ENCODE data around the gene KLHL11.

The KLHL11 gene

GRCh38 chr17:41901646-41902045 lies 36.4 kb upstream of the KLHL11 start:
- no peak for TF ChIP-seq CTCF (IDR thresholded peaks at IDR 0.05; ENCODE audit: insufficient read depth, low read depth, low read length, missing control alignments)
- no peak overlapping the region for H3K4me3 ChIP-seq (ENCODE audit: low read depth, low read length)
- DNase-seq (ENCODE audit: low read depth) = no peak

GRCh38 chr17:41896726-41897125 lies 31.5 kb upstream of the KLHL11 start:
- H3K4me3 ChIP-seq (ENCODE audit: low read depth, low read length) = no peak overlapping the region
- TF ChIP-seq CTCF (IDR thresholded peaks at IDR 0.05; ENCODE audit: insufficient read depth, low read depth, low read length, missing control alignments) = no peak
- no peak for DNase-seq (ENCODE audit: low read depth)

- no peak overlapping the region for H3K4me3 ChIP-seq (ENCODE audit: low read depth, low read length)
- DNase-seq (ENCODE audit: low read depth) = no peak
- TF ChIP-seq CTCF (IDR thresholded peaks at IDR 0.05; ENCODE audit: insufficient read depth, low read depth, low read length, missing control alignments) = no peak
Measured at GRCh38 chr17:41895617-41896016, 30.4 kb upstream of the KLHL11 start.

- no peak overlapping the region for H3K4me3 ChIP-seq (ENCODE audit: low read depth, low read length)
- TF ChIP-seq CTCF (IDR thresholded peaks at IDR 0.05; ENCODE audit: insufficient read depth, low read depth, low read length, missing control alignments) = no peak
- DNase-seq (ENCODE audit: low read depth) = no peak
Measured at GRCh38 chr17:41894791-41895331, 29.6 kb upstream of the KLHL11 start.

- no peak overlapping the region for H3K4me3 ChIP-seq (ENCODE audit: low read depth, low read length)
- DNase-seq (ENCODE audit: low read depth) = no peak
- TF ChIP-seq CTCF (IDR thresholded peaks at IDR 0.05; ENCODE audit: insufficient read depth, low read depth, low read length, missing control alignments) = no peak
Measured at GRCh38 chr17:41893384-41893783, 28.2 kb upstream of the KLHL11 start.

GRCh38 chr17:41892021-41892376 lies 26.8 kb upstream of the KLHL11 start:
- no peak overlapping the region for H3K4me3 ChIP-seq (ENCODE audit: low read depth, low read length)
- no peak for TF ChIP-seq CTCF (IDR thresholded peaks at IDR 0.05; ENCODE audit: insufficient read depth, low read depth, low read length, missing control alignments)
- DNase-seq (ENCODE audit: low read depth) = no peak

Measured in GM12865 (cell line).